Measurements from ENCODE around the gene FOXP1.

- TF ChIP-seq CTCF (IDR thresholded peaks at IDR 0.05) (no peak), POLR2AphosphoS5 (IDR thresholded peaks at IDR 0.05; ENCODE audit: low read depth, low read length) (no peak), SIN3A (IDR thresholded peaks at IDR 0.05; ENCODE audit: borderline replicate concordance, insufficient read depth, low read depth, low read length) (no peak)
Measured at GRCh38 chr3:71369701-71370391, 213.7 kb downstream of the FOXP1 start.

Measured in Panc1 (cell line).